Measurements from ENCODE around the gene SLC5A2.
A peak's percentile ranks its signal among the peaks of the same experiment; 100 is the strongest.

DNA sequence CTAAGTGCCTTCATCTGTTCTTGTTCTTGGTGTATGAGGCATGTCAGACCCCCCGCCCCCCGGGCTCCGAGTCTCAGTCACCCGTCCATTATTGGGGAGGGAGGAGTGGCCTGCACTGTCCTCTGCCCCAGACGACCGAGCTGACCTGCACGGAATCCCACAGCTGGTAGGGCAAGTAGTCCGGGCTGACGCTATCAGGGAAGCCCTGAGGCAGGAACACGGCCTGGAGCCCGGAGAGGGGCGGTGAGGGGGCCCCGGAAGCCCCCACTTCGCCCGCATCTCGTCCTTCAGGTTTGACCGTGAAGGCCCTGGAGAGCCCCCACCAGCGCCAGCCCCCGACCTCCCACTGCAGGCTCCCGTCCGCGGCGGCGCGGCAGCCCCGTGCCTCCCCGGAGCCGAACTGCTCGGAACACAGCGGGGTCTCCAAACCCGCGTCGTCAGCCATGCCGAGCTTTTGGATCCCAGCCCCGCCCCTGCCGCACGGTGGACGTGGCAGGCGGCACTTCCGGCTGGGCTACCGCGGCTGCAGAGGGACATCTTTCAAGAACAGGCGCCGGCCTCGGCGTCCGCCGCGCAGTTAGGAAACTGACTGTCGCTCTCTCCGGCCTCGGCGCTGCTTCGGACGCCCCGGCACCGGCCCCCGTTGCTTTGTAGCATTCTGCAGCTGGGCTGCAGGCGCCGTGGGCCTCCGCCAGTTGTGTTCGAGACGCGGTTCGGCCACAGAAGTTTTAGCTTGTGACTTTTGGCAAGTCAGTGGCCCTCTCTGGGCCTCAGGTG is 25.2 kb downstream of the SLC5A2 start, which contains the start of gene RUSF1:
- TF ChIP-seq, protein P1, sequence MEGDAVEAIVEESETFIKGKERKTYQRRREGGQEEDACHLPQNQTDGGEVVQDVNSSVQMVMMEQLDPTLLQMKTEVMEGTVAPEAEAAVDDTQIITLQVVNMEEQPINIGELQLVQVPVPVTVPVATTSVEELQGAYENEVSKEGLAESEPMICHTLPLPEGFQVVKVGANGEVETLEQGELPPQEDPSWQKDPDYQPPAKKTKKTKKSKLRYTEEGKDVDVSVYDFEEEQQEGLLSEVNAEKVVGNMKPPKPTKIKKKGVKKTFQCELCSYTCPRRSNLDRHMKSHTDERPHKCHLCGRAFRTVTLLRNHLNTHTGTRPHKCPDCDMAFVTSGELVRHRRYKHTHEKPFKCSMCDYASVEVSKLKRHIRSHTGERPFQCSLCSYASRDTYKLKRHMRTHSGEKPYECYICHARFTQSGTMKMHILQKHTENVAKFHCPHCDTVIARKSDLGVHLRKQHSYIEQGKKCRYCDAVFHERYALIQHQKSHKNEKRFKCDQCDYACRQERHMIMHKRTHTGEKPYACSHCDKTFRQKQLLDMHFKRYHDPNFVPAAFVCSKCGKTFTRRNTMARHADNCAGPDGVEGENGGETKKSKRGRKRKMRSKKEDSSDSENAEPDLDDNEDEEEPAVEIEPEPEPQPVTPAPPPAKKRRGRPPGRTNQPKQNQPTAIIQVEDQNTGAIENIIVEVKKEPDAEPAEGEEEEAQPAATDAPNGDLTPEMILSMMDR (IDR thresholded peaks at IDR 0.05; ENCODE audit: borderline replicate concordance, extremely low read depth, low read length, poor library complexity, severe bottlenecking) = peak; percentile 6
- TF ChIP-seq EZH2 (IDR thresholded peaks at IDR 0.05; ENCODE audit: borderline replicate concordance, low read depth, low read length, severe bottlenecking) = no peak

All from DND-41 (cell line).